OCI-LY3 (cell line): ENCODE results near the gene CBL.
A peak's percentile ranks its signal among the peaks of the same experiment; 100 is the strongest.

Source experiments
- H2AFZ ChIP-seq: fragments of 200-600, 300-600 bp; shearing (Covaris generic); 2 replicates; pipeline ENCODE4 v1.6.0; 2014; ENCODE audit warnings: antibody characterized with exemption, low read depth, low read length
- H3K27ac ChIP-seq: fragments of 200-600, 300-600 bp; sonication (generic); 2 replicates; pipeline ENCODE4 v1.5.1; 2014; ENCODE audit warnings: mild to moderate bottlenecking, low read length, moderate library complexity, mixed read lengths
- H3K27me3 ChIP-seq: fragments of 200-600, 300-600 bp; sonication (generic); 2 replicates; pipeline ENCODE4 v1.6.1; 2014; ENCODE audit warnings: low read depth, low read length, mixed read lengths
- H3K36me3 ChIP-seq: fragments of 200-600, 300-600 bp; sonication (generic); replicated peaks from 2 replicates; pipeline ENCODE3; 2014; ENCODE audit warnings: low read depth, low read length, mixed read lengths
- H3K4me1 ChIP-seq: fragments of 300-600, 200-600 bp; sonication (generic); 2 replicates; pipeline ENCODE4 v1.6.1; 2014; ENCODE audit warnings: low read length, mixed read lengths
- H3K4me2 ChIP-seq: fragments of 200-600, 300-600 bp; sonication (generic); 2 replicates; pipeline ENCODE4 v1.6.1; 2014; ENCODE audit warnings: low read length, mixed read lengths
- H3K4me3 ChIP-seq: fragments of 300-600, 200-600 bp; sonication (generic); 2 replicates; pipeline ENCODE4 v1.5.1; 2014; ENCODE audit warnings: antibody characterized with exemption, mild to moderate bottlenecking, low read length, moderate library complexity
- H3K79me2 ChIP-seq: fragments of 300-600, 200-600 bp; shearing (Covaris generic); 2 replicates; pipeline ENCODE4 v1.6.1; 2014; ENCODE audit warnings: mild to moderate bottlenecking, low read length, mixed read lengths
- H3K9ac ChIP-seq: fragments of 300-600, 200-600 bp; shearing (Covaris generic); 2 replicates; pipeline ENCODE4 v1.6.0; 2014; ENCODE audit warnings: mild to moderate bottlenecking, low read length, moderate library complexity
- H3K9me3 ChIP-seq: fragments of 200-600, 300-600 bp; shearing (Covaris generic); 2 replicates; pipeline ENCODE4 v1.6.1; 2014; ENCODE audit warnings: low read length, mixed read lengths; ENCODE audit not compliant: insufficient read depth
- H4K20me1 ChIP-seq: fragments of 200-600, 300-600 bp; sonication (generic); 2 replicates; pipeline ENCODE4 v1.6.1; 2016; ENCODE audit warnings: low read length, mixed read lengths; ENCODE audit not compliant: insufficient read depth
- EZH2phosphoT487 ChIP-seq: fragments of 200-600 bp; shearing (Covaris generic); IDR thresholded peaks from 2 replicates; pipeline ENCODE4 v1.6.1; 2018; ENCODE audit warnings: antibody characterized with exemption, mixed run types, low read depth
- TF ChIP-seq, protein P1 (sequence below): fragments of 200-600, 300-600 bp; sonication (generic); IDR thresholded peaks from 2 replicates; pipeline ENCODE4 v1.5.1; 2014; ENCODE audit warnings: antibody characterized with exemption, low read length, low read depth

CBL gene

DNA sequence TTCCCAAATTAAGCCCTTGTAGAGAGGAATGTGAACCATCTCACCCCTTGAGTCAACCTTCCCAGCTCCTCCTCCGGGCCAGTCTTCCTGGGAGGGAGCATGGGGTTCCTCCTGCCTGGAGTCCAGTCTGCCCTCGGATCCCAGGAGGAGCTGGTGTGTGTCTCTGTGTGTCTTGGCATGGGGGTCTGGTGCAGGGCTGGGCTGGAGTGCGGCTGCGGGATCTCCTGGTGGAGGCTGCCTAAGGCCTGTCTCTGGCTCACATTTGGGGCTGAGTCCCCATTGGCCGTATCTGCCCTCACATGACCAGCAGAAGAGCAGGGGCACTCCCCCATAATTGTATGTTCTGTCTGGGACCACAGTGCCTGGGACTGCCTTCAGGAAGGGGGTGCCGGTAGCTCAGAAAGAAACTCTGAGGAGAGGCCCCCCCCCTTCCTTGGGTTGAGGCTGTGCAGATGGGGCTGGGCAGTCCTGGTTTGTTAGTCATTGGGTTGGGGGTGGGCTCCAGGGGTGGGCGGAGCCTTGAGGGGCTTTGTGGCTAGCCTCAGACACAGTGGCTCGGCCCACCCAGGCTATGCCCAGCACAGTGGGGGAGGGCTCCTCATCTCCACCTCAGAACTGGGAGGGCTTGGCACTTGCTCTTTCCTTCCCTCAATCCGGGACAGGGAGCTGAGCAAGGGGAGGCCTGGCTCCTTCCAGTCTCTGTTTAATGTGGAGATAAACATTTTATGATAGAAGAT is 131.6 kb downstream of the CBL start:
- Histone ChIP-seq H2AFZ (no peak overlapping the region), H3K79me2 (peaks cover 28% of the 10 kb centered on the region), H3K4me3 (no peak overlapping the region), H3K4me2 (peak overlapping the region; percentile 10; the same call in 1 of the 2 replicates), H3K9ac (no peak overlapping the region), H3K4me1 (peaks cover 18% of the 10 kb centered on the region), H3K9me3 (no peaks in the 10 kb centered on the region), H4K20me1 (no peaks in the 10 kb centered on the region; the same call in 1 of the 2 replicates), H3K36me3 (peaks cover 9% of the 10 kb centered on the region), H3K27me3 (peaks cover 1% of the 10 kb centered on the region; the same call in 1 of the 2 replicates), H3K27ac (no peak overlapping the region)
- TF ChIP-seq, protein P1, sequence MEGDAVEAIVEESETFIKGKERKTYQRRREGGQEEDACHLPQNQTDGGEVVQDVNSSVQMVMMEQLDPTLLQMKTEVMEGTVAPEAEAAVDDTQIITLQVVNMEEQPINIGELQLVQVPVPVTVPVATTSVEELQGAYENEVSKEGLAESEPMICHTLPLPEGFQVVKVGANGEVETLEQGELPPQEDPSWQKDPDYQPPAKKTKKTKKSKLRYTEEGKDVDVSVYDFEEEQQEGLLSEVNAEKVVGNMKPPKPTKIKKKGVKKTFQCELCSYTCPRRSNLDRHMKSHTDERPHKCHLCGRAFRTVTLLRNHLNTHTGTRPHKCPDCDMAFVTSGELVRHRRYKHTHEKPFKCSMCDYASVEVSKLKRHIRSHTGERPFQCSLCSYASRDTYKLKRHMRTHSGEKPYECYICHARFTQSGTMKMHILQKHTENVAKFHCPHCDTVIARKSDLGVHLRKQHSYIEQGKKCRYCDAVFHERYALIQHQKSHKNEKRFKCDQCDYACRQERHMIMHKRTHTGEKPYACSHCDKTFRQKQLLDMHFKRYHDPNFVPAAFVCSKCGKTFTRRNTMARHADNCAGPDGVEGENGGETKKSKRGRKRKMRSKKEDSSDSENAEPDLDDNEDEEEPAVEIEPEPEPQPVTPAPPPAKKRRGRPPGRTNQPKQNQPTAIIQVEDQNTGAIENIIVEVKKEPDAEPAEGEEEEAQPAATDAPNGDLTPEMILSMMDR, result no peak
- TF ChIP-seq EZH2phosphoT487, result no peak

DNA sequence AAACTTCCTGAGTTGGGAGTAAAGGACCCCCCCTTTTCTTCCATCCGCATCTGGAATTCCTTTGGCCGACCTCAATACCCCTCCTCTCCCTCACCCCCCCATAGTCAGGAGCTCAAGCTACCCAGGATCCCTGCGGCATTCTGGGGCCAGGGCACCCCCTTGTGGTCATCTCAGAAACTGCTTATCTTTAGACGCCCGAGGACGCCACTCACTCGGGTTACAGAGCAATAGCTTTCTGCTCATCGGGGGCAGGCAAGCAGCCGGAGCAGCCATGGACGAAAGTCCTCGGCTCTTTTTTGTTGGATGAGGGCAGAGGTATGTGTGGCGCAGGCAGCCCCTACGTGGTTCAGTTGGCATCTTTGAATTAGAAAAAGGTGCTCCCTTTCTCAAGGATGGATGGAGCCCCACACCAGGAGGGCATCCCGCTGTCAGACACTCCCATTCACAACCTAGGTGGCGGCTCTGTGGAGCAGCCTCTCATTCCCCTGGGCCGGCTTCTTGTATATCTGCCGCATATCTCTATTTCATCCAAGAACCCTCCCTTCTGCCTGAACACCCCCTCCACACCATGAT is 132.3 kb downstream of the CBL start:
- H3K36me3 ChIP-seq, result peaks cover 9% of the 10 kb centered on the region
- no peaks in the 10 kb centered on the region; the same call in 1 of the 2 replicates for H4K20me1 ChIP-seq
- H3K27me3 ChIP-seq, result peaks cover 4% of the 10 kb centered on the region; the same call in 1 of the 2 replicates
- peaks cover 18% of the 10 kb centered on the region for H3K4me1 ChIP-seq
- no peaks in the 10 kb centered on the region for H3K9me3 ChIP-seq
- no peak overlapping the region for H3K9ac ChIP-seq
- no peak overlapping the region for H3K4me3 ChIP-seq
- H3K27ac ChIP-seq, result no peak overlapping the region
- no peak overlapping the region for H2AFZ ChIP-seq
- H3K79me2 ChIP-seq, result peaks cover 28% of the 10 kb centered on the region
- peak overlapping the region; percentile 10; the same call in 1 of the 2 replicates for H3K4me2 ChIP-seq
- TF ChIP-seq EZH2phosphoT487, result no peak
- TF ChIP-seq, protein P1, result peak; percentile 88

DNA sequence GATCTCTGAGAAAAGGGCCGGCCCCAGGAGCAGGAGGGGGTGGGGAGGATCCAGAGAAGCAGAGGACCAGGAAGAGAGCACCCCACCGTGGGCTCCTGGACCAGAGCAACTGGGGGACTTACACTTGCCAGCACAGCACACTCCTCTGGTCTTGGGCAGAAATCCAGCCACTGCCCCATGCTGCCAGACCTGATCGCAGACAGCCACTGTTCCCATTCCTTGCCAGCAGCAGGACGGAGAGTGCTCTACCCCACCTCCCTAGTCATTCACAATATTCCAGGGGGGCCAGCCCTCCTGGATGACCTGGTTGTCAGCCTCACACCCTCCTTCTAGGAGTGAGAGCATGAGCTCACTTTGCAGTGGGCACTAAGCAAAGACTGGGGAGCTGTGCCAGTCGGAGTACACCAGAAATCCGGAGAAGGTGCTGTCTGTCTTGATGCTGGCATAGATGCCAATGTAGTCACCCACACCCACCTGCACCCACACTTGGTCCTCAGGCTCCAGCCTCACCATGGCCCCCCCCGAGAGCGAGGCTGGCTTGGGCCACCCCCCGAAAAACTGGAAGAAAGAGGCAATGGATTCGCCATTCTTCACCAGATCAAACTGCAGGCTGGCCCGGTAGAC is 132.9 kb downstream of the CBL start:
- Histone ChIP-seq H3K79me2 (peaks cover 28% of the 10 kb centered on the region), H4K20me1 (no peaks in the 10 kb centered on the region; the same call in 1 of the 2 replicates), H3K9me3 (no peaks in the 10 kb centered on the region), H3K4me3 (no peak overlapping the region), H3K27ac (no peak overlapping the region), H3K27me3 (peaks cover 4% of the 10 kb centered on the region; the same call in 1 of the 2 replicates), H3K36me3 (peaks cover 9% of the 10 kb centered on the region), H3K4me1 (peaks cover 15% of the 10 kb centered on the region), H3K9ac (no peak overlapping the region), H3K4me2 (no peak overlapping the region), H2AFZ (no peak overlapping the region)
- TF ChIP-seq EZH2phosphoT487, result no peak
- TF ChIP-seq, protein P1, result no peak
